Osteocyte (in vitro differentiated cells): Measurements from ENCODE around the gene FXYD4. TPM values are rescaled to one million over a fixed set of nuclear protein-coding genes. Genes with fewer than 3 reads are reported as not detected.
"Not testable (repeated sequence)": the region's sequence is repeated elsewhere in the genome, so short reads cannot be mapped to it uniquely, and the experiment has no call there.

ENCODE experiments used
- DNase-seq: peaks from one replicate; pipeline ENCODE4 v3.0.0; 2021; ENCODE audit warnings: mixed read lengths; ENCODE audit not compliant: unreplicated experiment; ENCODE audit errors: extremely low spot score
- H3K27ac Mint-ChIP-seq: one replicate; pipeline ENCODE4 v1.8.0; 2021; ENCODE audit warnings: mild to moderate bottlenecking, mixed read lengths; ENCODE audit not compliant: unreplicated experiment
- H3K27me3 Mint-ChIP-seq: one replicate; pipeline ENCODE4 v1.8.0; 2021; ENCODE audit warnings: mixed read lengths; ENCODE audit not compliant: unreplicated experiment
- H3K36me3 Mint-ChIP-seq: one replicate; pipeline ENCODE4 v1.8.0; 2021; ENCODE audit warnings: mixed read lengths; ENCODE audit not compliant: unreplicated experiment
- H3K4me1 Mint-ChIP-seq: one replicate; pipeline ENCODE4 v1.8.0; 2021; ENCODE audit warnings: mixed read lengths; ENCODE audit not compliant: unreplicated experiment
- H3K4me3 Mint-ChIP-seq: one replicate; pipeline ENCODE4 v1.8.0; 2021; ENCODE audit warnings: mild to moderate bottlenecking, moderate library complexity, mixed read lengths; ENCODE audit not compliant: unreplicated experiment
- H3K9me3 Mint-ChIP-seq: one replicate; pipeline ENCODE4 v1.8.0; 2021; ENCODE audit warnings: mixed read lengths; ENCODE audit not compliant: unreplicated experiment
- CTCF ChIP-seq: fragments of 200-600 bp; sonication (generic); IDR thresholded peaks from 2 replicates; pipeline ENCODE4 v1.5.0; 2021; ENCODE audit warnings: antibody characterized with exemption, mild to moderate bottlenecking, moderate library complexity
- total RNA-seq: library from RNA; stranded (reverse); gene quantifications from 2 replicates; pipeline ENCODE4 v1.2.1, GENCODE V29; 2021

Gene FXYD4
- total RNA-seq, 1 donor from 2014 or later, result not detected

DNA sequence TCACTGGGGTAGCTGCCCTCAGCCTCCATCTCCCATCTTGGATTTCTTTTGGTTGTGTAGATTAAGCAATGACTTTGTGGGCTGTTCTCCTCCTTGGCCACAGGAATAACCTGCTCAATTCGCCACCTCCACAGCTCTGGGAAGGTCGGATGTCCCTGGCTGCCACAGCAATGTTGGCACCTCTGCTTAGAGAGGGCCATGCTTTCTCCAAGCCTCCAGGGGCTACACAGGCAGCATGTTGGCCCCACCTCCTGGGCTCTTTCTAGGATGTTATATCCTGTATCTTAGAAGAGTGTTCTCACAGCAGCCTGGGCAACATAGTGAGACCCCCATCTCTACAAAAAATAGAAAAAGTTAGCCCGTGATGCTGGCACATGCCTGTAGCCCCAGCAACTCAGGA, 35.4 kb upstream of the FXYD4 start:
- TF ChIP-seq CTCF, result no peak
- Mint-ChIP-seq H3K27ac (no peak overlapping the region), H3K36me3 (no peaks in the 10 kb centered on the region), H3K4me3 (no peak overlapping the region), H3K4me1 (peaks cover 2% of the 10 kb centered on the region), H3K27me3 (peaks cover 28% of the 10 kb centered on the region), H3K9me3 (no peaks in the 10 kb centered on the region)
- no peak for DNase-seq

DNA sequence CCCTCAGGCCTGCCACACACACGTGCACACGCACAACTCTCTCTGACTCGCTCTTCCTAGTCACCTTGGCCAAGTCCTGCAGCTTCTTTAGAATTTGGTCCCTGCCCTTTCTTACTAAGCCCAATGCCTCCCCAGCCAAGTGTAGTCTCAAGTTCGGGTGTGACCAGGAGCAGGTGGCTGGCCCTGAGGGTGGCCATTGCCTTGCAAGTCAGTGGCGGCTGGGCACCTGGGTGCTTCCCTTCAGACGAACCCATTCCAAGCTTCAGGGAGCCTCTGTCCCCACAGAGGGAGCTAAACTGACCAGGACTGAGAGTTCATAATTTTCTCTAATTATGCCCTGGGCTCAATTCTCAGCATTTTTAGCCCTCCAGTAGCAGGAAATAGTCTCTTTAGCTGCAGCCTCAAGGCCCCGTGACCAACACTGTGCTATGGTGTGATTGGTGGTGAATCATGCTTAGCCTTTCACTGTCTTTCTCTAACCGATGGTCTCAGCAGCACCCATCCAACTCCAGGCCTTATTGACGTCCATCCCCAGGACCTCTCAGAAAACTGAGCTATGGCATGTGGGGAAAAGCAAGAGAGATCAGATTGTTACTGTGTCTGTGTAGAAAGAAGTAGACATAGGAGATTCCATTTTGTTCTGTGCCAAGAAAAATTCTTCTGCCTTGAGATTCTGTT, 34.7 kb upstream of the FXYD4 start:
- Mint-ChIP-seq H3K36me3 (no peaks in the 10 kb centered on the region), H3K9me3 (no peaks in the 10 kb centered on the region), H3K27me3 (peaks cover 27% of the 10 kb centered on the region), H3K4me1 (peaks cover 2% of the 10 kb centered on the region), H3K4me3 (no peak overlapping the region), H3K27ac (no peak overlapping the region)
- no peak for TF ChIP-seq CTCF
- DNase-seq, result no peak

DNA sequence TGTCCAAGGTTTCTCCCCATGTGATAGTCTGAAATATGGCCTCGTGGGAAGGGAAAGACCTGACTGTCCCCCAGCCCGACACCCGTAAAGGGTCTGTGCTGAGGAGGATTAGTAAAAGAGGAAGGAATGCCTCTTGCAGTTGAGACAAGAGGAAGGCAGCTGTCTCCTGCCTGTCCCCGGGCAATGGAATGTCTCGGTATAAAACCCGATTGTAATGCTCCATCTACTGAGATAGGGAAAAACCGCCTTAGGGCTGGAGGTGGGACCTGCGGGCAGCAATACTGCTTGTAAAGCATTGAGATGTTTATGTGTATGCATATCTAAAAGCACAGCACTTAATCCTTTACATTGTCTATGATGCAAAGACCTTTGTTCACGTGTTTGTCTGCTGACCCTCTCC, 33.9 kb upstream of the FXYD4 start:
- not testable (repeated sequence) for H3K4me3 Mint-ChIP-seq, H3K36me3 Mint-ChIP-seq, DNase-seq, H3K4me1 Mint-ChIP-seq, H3K9me3 Mint-ChIP-seq, H3K27ac Mint-ChIP-seq
- H3K27me3 Mint-ChIP-seq, result peaks cover 26% of the 10 kb centered on the region

GRCh38 chr10:43338117-43338516, 33.3 kb upstream of the FXYD4 start:
- no peak overlapping the region for H3K27ac Mint-ChIP-seq
- peaks cover 26% of the 10 kb centered on the region for H3K27me3 Mint-ChIP-seq
- H3K9me3 Mint-ChIP-seq, result no peaks in the 10 kb centered on the region
- peaks cover 2% of the 10 kb centered on the region for H3K4me1 Mint-ChIP-seq
- DNase-seq, result no peak
- no peak for TF ChIP-seq CTCF
- H3K36me3 Mint-ChIP-seq, result no peaks in the 10 kb centered on the region
- H3K4me3 Mint-ChIP-seq, result no peak overlapping the region

DNA sequence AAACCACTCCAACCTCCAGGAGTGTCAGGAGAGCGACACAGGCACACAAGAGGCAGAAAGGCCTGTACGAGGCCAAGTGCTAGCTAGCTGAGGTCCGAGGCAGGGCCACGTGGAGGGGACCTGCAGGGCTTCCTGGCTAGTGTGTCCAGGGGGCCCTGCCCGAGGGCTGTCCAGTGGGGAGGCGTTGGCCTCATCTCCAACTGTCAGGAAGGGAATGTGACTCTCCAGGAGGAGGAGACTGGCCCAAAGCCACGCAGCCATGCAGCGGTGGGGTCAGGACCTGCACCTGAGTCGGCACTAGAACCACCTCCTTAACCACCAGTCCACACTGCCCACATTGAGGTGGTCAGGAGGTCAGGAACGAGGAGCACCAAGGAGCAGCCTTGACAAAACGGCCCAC, 32.3 kb upstream of the FXYD4 start:
- TF ChIP-seq CTCF, result no peak
- no peak for DNase-seq
- H3K9me3 Mint-ChIP-seq, result no peaks in the 10 kb centered on the region
- no peak overlapping the region for H3K27ac Mint-ChIP-seq
- H3K27me3 Mint-ChIP-seq, result peaks cover 26% of the 10 kb centered on the region
- H3K4me3 Mint-ChIP-seq, result no peak overlapping the region
- H3K36me3 Mint-ChIP-seq, result no peaks in the 10 kb centered on the region
- H3K4me1 Mint-ChIP-seq, result peaks cover 2% of the 10 kb centered on the region
